SK-N-SH (cell line): ENCODE results near the gene ANTKMT. TPM values are rescaled to one million over a fixed set of nuclear protein-coding genes. Genes with fewer than 3 reads are reported as not detected.

ENCODE experiments used
- CTCF ChIA-PET: fragments of 300-600, 350-600 bp; formaldehyde crosslinking; extraction: SDS; loops from one replicate; lab custom pipeline; 2021; lab: Yijun Ruan, JAX
- POLR2A ChIA-PET: fragments of 350-600 bp; sonication (Branson Sonifier 250); formaldehyde crosslinking; extraction: SDS; loops from one replicate; lab custom pipeline; 2020; ENCODE audit warnings: antibody characterized with exemption, inconsistent platforms; lab: Yijun Ruan, JAX
- DNase-seq: peaks from one replicate; pipeline ENCODE4 v3.0.0; 2012
- H2AFZ ChIP-seq: fragments of 200-600 bp; sonication (generic); 2 replicates; pipeline ENCODE4 v1.8.1; 2016; ENCODE audit warnings: antibody characterized with exemption, mild to moderate bottlenecking, low read depth
- H3F3A ChIP-seq: fragments of 200-600 bp; sonication (generic); replicated peaks from 2 replicates; pipeline ENCODE3; 2016; ENCODE audit warnings: antibody characterized with exemption, mild to moderate bottlenecking; ENCODE audit not compliant: insufficient read depth
- H3K27ac ChIP-seq, 2 experiments: fragments of 200-500 bp in 1 of 2; fragments of 200-600 bp in 1 of 2; sonication (Bioruptor generic) in 1 of 2; sonication (generic), shearing (Covaris generic) in 1 of 2; 2 replicates each; pipeline versions ENCODE4 v1.5.1 to v1.6.1; 2014 to 2016; ENCODE audit warnings: low read depth in 2 of 2, inconsistent platforms in 1 of 2, low read length in 1 of 2, mild to moderate bottlenecking in 1 of 2, mixed read lengths in 1 of 2
- H3K27me3 ChIP-seq: fragments of 200-600 bp; sonication (generic), shearing (Covaris generic); 2 replicates; pipeline ENCODE4 v1.6.1; 2016; ENCODE audit warnings: mixed run types; ENCODE audit not compliant: insufficient read depth
- H3K36me3 ChIP-seq, 2 experiments: fragments of 200-500 bp in 1 of 2; fragments of 200-600 bp in 1 of 2; sonication (Bioruptor generic) in 1 of 2; sonication (generic) in 1 of 2; replicated peaks in 1 of 2; 2 replicates each; pipeline versions ENCODE3 to v1.5.1; 2014 to 2016; ENCODE audit warnings: low read length in 1 of 2, mild to moderate bottlenecking in 1 of 2; ENCODE audit not compliant: insufficient read depth in 2 of 2, control insufficient read depth in 1 of 2
- H3K4me1 ChIP-seq, 2 experiments: fragments of 200-500 bp in 1 of 2; fragments of 200-600 bp in 1 of 2; sonication (Bioruptor generic) in 1 of 2; sonication (generic), shearing (Covaris generic) in 1 of 2; 2 replicates each; pipeline versions ENCODE4 v1.5.1 to v1.6.1; 2014 to 2016; ENCODE audit warnings: low read depth in 1 of 2, low read length in 1 of 2, mixed run types in 1 of 2; ENCODE audit not compliant: insufficient read depth in 2 of 2, control insufficient read depth in 1 of 2
- H3K4me2 ChIP-seq: fragments of 200-600 bp; sonication (generic), shearing (Covaris generic); 2 replicates; pipeline ENCODE4 v1.6.1; 2017; ENCODE audit warnings: mixed run types
- H3K4me3 ChIP-seq, 2 experiments: fragments of 200-500 bp in 1 of 2; fragments of 200-600 bp in 1 of 2; sonication (Bioruptor generic) in 1 of 2; sonication (generic), shearing (Covaris generic) in 1 of 2; 2 replicates each; pipeline versions ENCODE4 v1.5.1 to v1.8.1; 2014 to 2016; ENCODE audit warnings: low read depth in 2 of 2, inconsistent platforms in 1 of 2, low read length in 1 of 2, mild to moderate bottlenecking in 1 of 2, mixed read lengths in 1 of 2, moderate library complexity in 1 of 2
- H3K79me2 ChIP-seq: fragments of 200-600 bp; sonication (generic); 2 replicates; pipeline ENCODE4 v1.8.1; 2017; ENCODE audit warnings: mild to moderate bottlenecking; ENCODE audit not compliant: insufficient read depth
- H3K9ac ChIP-seq: fragments of 200-600 bp; sonication (generic); 2 replicates; pipeline ENCODE4 v1.6.1; 2017; ENCODE audit warnings: mixed run types
- H3K9me2 ChIP-seq: fragments of 200-600 bp; sonication (generic); 2 replicates; pipeline ENCODE4 v1.6.1; 2017; ENCODE audit warnings: mixed run types
- H3K9me3 ChIP-seq: fragments of 200-600 bp; sonication (generic); 2 replicates; pipeline ENCODE4 v1.6.1; 2017; ENCODE audit warnings: mixed run types, mild to moderate bottlenecking, moderate library complexity
- H4K20me1 ChIP-seq: fragments of 200-600 bp; sonication (generic); 2 replicates; pipeline ENCODE4 v1.6.1; 2017; ENCODE audit warnings: mild to moderate bottlenecking, mixed run types; ENCODE audit not compliant: insufficient read depth
- CHD2 ChIP-seq: fragments of 150-350 bp; IDR thresholded peaks from 2 replicates; pipeline ENCODE4 v1.6.1; 2018; ENCODE audit warnings: low read length; ENCODE audit not compliant: partially characterized antibody
- EZH2phosphoT487 ChIP-seq: fragments of 200-600 bp; sonication (generic); IDR thresholded peaks from 2 replicates; pipeline ENCODE4 v1.6.1; 2017; ENCODE audit warnings: low read depth, mixed run types, mild to moderate bottlenecking, antibody characterized with exemption, moderate library complexity, borderline replicate concordance
- FOSL2 ChIP-seq: IDR thresholded peaks from 2 replicates; pipeline ENCODE4 v1.4.0; 2012; ENCODE audit warnings: low read depth, mild to moderate bottlenecking, moderate library complexity, borderline replicate concordance
- FOXJ3 ChIP-seq: sonication (generic); formaldehyde crosslinking; IDR thresholded peaks from 2 replicates; pipeline ENCODE4 v1.5.1; 2020; ENCODE audit warnings: mild to moderate bottlenecking, missing genetic modification reagents
- FOXM1 ChIP-seq: IDR thresholded peaks from 2 replicates; pipeline ENCODE4 v1.4.0; 2012; ENCODE audit warnings: low read depth, mild to moderate bottlenecking
- IRF3 ChIP-seq: fragments of 150-350 bp; IDR thresholded peaks from 2 replicates; pipeline ENCODE4 v1.6.1; 2016; ENCODE audit warnings: mild to moderate bottlenecking, low read depth, low read length
- JUND ChIP-seq: IDR thresholded peaks from 2 replicates; pipeline ENCODE4 v1.4.0; 2012
- MAX ChIP-seq: IDR thresholded peaks from 2 replicates; pipeline ENCODE4 v1.4.0; 2012; ENCODE audit warnings: low read depth
- MEF2A ChIP-seq: IDR thresholded peaks from 2 replicates; pipeline ENCODE4 v1.4.0; 2012; ENCODE audit warnings: low read depth, borderline replicate concordance
- MXI1 ChIP-seq: IDR thresholded peaks from 2 replicates; pipeline ENCODE4 v1.6.1; 2012; ENCODE audit warnings: mild to moderate bottlenecking, low read depth, low read length, improper control_type of control experiment
- NFIC ChIP-seq: IDR thresholded peaks from 2 replicates; pipeline ENCODE4 v1.4.0; 2012; ENCODE audit warnings: borderline replicate concordance
- PBX3 ChIP-seq: IDR thresholded peaks from 2 replicates; pipeline ENCODE4; 2012
- POLR2AphosphoS5 ChIP-seq: IDR thresholded peaks from 2 replicates; pipeline ENCODE4 v1.6.1; 2012; ENCODE audit warnings: low read depth, low read length
- RCOR1 ChIP-seq: fragments of 150-350 bp; IDR thresholded peaks from 2 replicates; pipeline ENCODE4 v1.6.1; 2017; ENCODE audit warnings: antibody characterized with exemption, low read length
- SIN3A ChIP-seq: IDR thresholded peaks from 2 replicates; pipeline ENCODE4 v1.6.1; 2012; ENCODE audit warnings: low read depth, mild to moderate bottlenecking, low read length, moderate library complexity, borderline replicate concordance
- TAF1 ChIP-seq: IDR thresholded peaks from 2 replicates; pipeline ENCODE4 v1.6.1; 2012; ENCODE audit warnings: low read depth, mild to moderate bottlenecking, low read length, moderate library complexity, borderline replicate concordance
- TCF12 ChIP-seq: IDR thresholded peaks from 2 replicates; pipeline ENCODE4 v1.4.0; 2012
- TEAD4 ChIP-seq: IDR thresholded peaks from 2 replicates; pipeline ENCODE4 v1.4.0; 2012; ENCODE audit warnings: mild to moderate bottlenecking, borderline replicate concordance; ENCODE audit not compliant: insufficient read depth
- USF1 ChIP-seq: IDR thresholded peaks from 2 replicates; pipeline ENCODE4 v1.4.0; 2012; ENCODE audit warnings: low read depth, borderline replicate concordance
- USF2 ChIP-seq: fragments of 150-350 bp; IDR thresholded peaks from 2 replicates; pipeline ENCODE4 v1.6.1; 2017; ENCODE audit warnings: antibody characterized with exemption, low read length, low read depth, borderline replicate concordance
- YY1 ChIP-seq: IDR thresholded peaks from 2 replicates; pipeline ENCODE4 v1.4.0; 2012; ENCODE audit warnings: low read depth, mild to moderate bottlenecking
- WGBS: methylation state at CpG from one replicate; pipeline ENCODE4 v1.1.6; 2017; ENCODE audit warnings: low lambda C conversion rate; 5-methylcytosine and 5-hydroxymethylcytosine counted together
- polyA plus RNA-seq, 3 experiments: library from polyadenylated mRNA; depleted of rRNA; stranded (reverse); fragments of >200 nt; gene quantifications; 2 replicates each; pipeline ENCODE4 v1.2.3, GENCODE V29; 2012

The ANTKMT gene
- polyA plus RNA-seq, 1 of the 3 experiments (the other 2 are of a cell fraction), result 57.4 TPM

GRCh38 chr16:765488-765865, 44.5 kb downstream of the ANTKMT start:
- no peaks in the 10 kb centered on the region for H3K27me3 ChIP-seq
- TF ChIP-seq JUND, result no peak
- no peak for TF ChIP-seq MXI1
- TF ChIP-seq USF1, result no peak
- TF ChIP-seq TAF1, result no peak
- TF ChIP-seq PBX3, result no peak
- no peak for TF ChIP-seq FOSL2
- TF ChIP-seq FOXJ3 (CRISPR knock-in tag), result no peak
- no peak for TF ChIP-seq TCF12
- TF ChIP-seq, all 33 proteins: peak for 0
- no peak overlapping the region for H3K9ac ChIP-seq
- H2AFZ ChIP-seq, result no peak overlapping the region
- H3K27ac ChIP-seq, result no peak overlapping the region
- DNase-seq, result no peak
- H3K4me2 ChIP-seq, result no peak overlapping the region
- no peak overlapping the region for H3K4me3 ChIP-seq
- H4K20me1 ChIP-seq, result no peaks in the 10 kb centered on the region
- H3K4me1 ChIP-seq, result no peaks in the 10 kb centered on the region
- H3F3A ChIP-seq, result no peaks in the 10 kb centered on the region
- no peaks in the 10 kb centered on the region for H3K36me3 ChIP-seq
- CTCF ChIA-PET, result no interaction called here
- H3K79me2 ChIP-seq, result no peaks in the 10 kb centered on the region
- WGBS, result no CpG with 5 or more reads among the region's 29 CpGs
- POLR2A ChIA-PET, result no interaction called here
- H3K9me2 ChIP-seq, result no peaks in the 10 kb centered on the region
- H3K9me3 ChIP-seq, result no peaks in the 10 kb centered on the region

- Histone ChIP-seq H3K27me3 (no peaks in the 10 kb centered on the region), H4K20me1 (no peaks in the 10 kb centered on the region), H3F3A (no peaks in the 10 kb centered on the region), H3K4me3 (no peak overlapping the region), H3K4me1 (no peaks in the 10 kb centered on the region), H3K9ac (no peak overlapping the region), H3K9me3 (no peaks in the 10 kb centered on the region), H3K9me2 (no peaks in the 10 kb centered on the region), H3K36me3 (no peaks in the 10 kb centered on the region), H3K79me2 (no peaks in the 10 kb centered on the region), H3K4me2 (no peak overlapping the region), H3K27ac (no peak overlapping the region), H2AFZ (no peak overlapping the region)
- TF ChIP-seq MXI1 (no peak), MEF2A (no peak), CHD2 (no peak), SIN3A (no peak), TEAD4 (no peak), MAX (no peak), PBX3 (no peak), RCOR1 (no peak), EZH2phosphoT487 (no peak), FOSL2 (no peak), USF2 (no peak), POLR2AphosphoS5 (no peak), IRF3 (no peak), YY1 (no peak), FOXJ3 (CRISPR knock-in tag) (no peak), NFIC (no peak), FOXM1 (no peak)
- WGBS, result 64% methylated on average over 15 of the region's 29 CpGs
- DNase-seq, result no peak
- POLR2A ChIA-PET, result no interaction called here
- CTCF ChIA-PET, result interaction anchor here (1.2 kb wide), 1 partner anchor 25 kb away, joined by 5 read pairs; the partner anchor contains the start of gene CIAO3
Measured at GRCh38 chr16:766008-766819, 45.3 kb downstream of the ANTKMT start.
